IMR-90 (cell line): ENCODE data around the gene LYRM4. TPM values are rescaled to one million over a fixed set of nuclear protein-coding genes. Genes with fewer than 3 reads are reported as not detected.
A peak's percentile ranks its signal among the peaks of the same experiment; 100 is the strongest.

ENCODE experiments used
- ATAC-seq: fragments of 200-7000 bp; cut with Tn5 transposase; 2 replicates; pipeline ENCODE4 v1.9.1; 2020; ENCODE audit warnings: low read depth, mild to moderate bottlenecking, moderate library complexity
- BruUV-seq: library from RNA; stranded (reverse); fragments of 400-500 nt; replicated peaks from 2 replicates; lab custom pipeline; 2021; lab: Mats Ljungman, UMichigan
- CTCF ChIA-PET: fragments of 300-600 bp; formaldehyde crosslinking; extraction: SDS; loops from one replicate; lab custom pipeline; 2021; ENCODE audit warnings: antibody characterized with exemption; lab: Yijun Ruan, JAX
- POLR2A ChIA-PET: fragments of 300-600 bp; sonication (Branson Sonifier 250); formaldehyde crosslinking; loops from one replicate; lab custom pipeline; 2022; ENCODE audit warnings: antibody characterized with exemption; ENCODE audit not compliant: unreplicated experiment; lab: Charles Lee
- DNase-seq: peaks from one replicate; pipeline ENCODE4 v3.0.0; 2013
- H2AFZ ChIP-seq: replicated peaks from 2 replicates; pipeline ENCODE3; 2013; ENCODE audit warnings: low read length, mild to moderate bottlenecking; ENCODE audit not compliant: poor library complexity
- H2AK5ac ChIP-seq: 2 replicates; pipeline ENCODE4 v1.6.1; 2013; ENCODE audit warnings: low read depth, low read length, inconsistent platforms
- H2AK9ac ChIP-seq: replicated peaks from 2 replicates; pipeline ENCODE3; 2013; ENCODE audit warnings: mild to moderate bottlenecking, low read depth, low read length, moderate library complexity; ENCODE audit not compliant: poor library complexity
- H2BK120ac ChIP-seq: 2 replicates; pipeline ENCODE4 v1.6.1; 2013; ENCODE audit warnings: low read depth, low read length, inconsistent platforms
- H2BK15ac ChIP-seq: 3 replicates; pipeline ENCODE4 v1.6.1; 2013; ENCODE audit warnings: low read depth, low read length, inconsistent platforms
- H2BK20ac ChIP-seq: 2 replicates; pipeline ENCODE4 v1.6.1; 2013; ENCODE audit warnings: low read depth, mild to moderate bottlenecking, inconsistent platforms, low read length, moderate library complexity
- H2BK5ac ChIP-seq: 2 replicates; pipeline ENCODE4 v1.6.1; 2013; ENCODE audit warnings: mild to moderate bottlenecking, low read depth, low read length, inconsistent platforms; ENCODE audit not compliant: poor library complexity, severe bottlenecking
- H3K14ac ChIP-seq: replicated peaks from 2 replicates; pipeline ENCODE4 v1.6.1; 2013; ENCODE audit warnings: low read depth, low read length, inconsistent platforms
- H3K18ac ChIP-seq: 2 replicates; pipeline ENCODE4 v1.6.1; 2013; ENCODE audit warnings: low read depth, low read length, control low read depth
- H3K23ac ChIP-seq: 2 replicates; pipeline ENCODE4 v1.6.1; 2013; ENCODE audit warnings: low read depth, low read length, inconsistent platforms
- H3K27ac ChIP-seq: 2 replicates; pipeline ENCODE4 v1.5.1; 2013; ENCODE audit warnings: mild to moderate bottlenecking, control low read depth, low read length; ENCODE audit not compliant: insufficient read depth
- H3K27me3 ChIP-seq: 2 replicates; pipeline ENCODE4 v1.6.1; 2013; ENCODE audit warnings: low read length; ENCODE audit not compliant: control insufficient read depth, insufficient read depth
- H3K36me3 ChIP-seq: 2 replicates; pipeline ENCODE4 v1.6.1; 2013; ENCODE audit warnings: low read length, mixed read lengths; ENCODE audit not compliant: control insufficient read depth, insufficient read depth
- H3K4ac ChIP-seq: 2 replicates; pipeline ENCODE4 v1.6.1; 2013; ENCODE audit warnings: low read depth, low read length, inconsistent platforms
- H3K4me1 ChIP-seq: 2 replicates; pipeline ENCODE4 v1.6.1; 2013; ENCODE audit warnings: low read length, mixed read lengths; ENCODE audit not compliant: control insufficient read depth, insufficient read depth
- H3K4me2 ChIP-seq: 2 replicates; pipeline ENCODE4 v1.6.1; 2013; ENCODE audit warnings: low read depth, mild to moderate bottlenecking, control low read depth, low read length, moderate library complexity
- H3K4me3 ChIP-seq: 2 replicates; pipeline ENCODE4 v1.5.1; 2013; ENCODE audit warnings: low read depth, mild to moderate bottlenecking, control low read depth, low read length, moderate library complexity; ENCODE audit not compliant: insufficient read depth
- H3K56ac ChIP-seq: 2 replicates; pipeline ENCODE4 v1.6.1; 2013; ENCODE audit warnings: low read length, inconsistent platforms; ENCODE audit not compliant: insufficient read depth; ENCODE audit errors: extremely low read depth
- H3K79me1 ChIP-seq, 2 experiments: 2 replicates each; pipeline ENCODE4 v1.6.1; 2013; ENCODE audit warnings: low read length in 2 of 2, inconsistent platforms in 1 of 2, low read depth in 1 of 2
- H3K9ac ChIP-seq: 2 replicates; pipeline ENCODE4 v1.6.1; 2013; ENCODE audit warnings: low read depth, low read length, control low read depth
- H3K9me1 ChIP-seq: 2 replicates; pipeline ENCODE4 v1.6.1; 2013; ENCODE audit warnings: low read length, inconsistent platforms; ENCODE audit not compliant: insufficient read depth
- H3K9me3 ChIP-seq: 2 replicates; pipeline ENCODE4 v1.6.1; 2013; ENCODE audit warnings: low read length; ENCODE audit not compliant: control insufficient read depth, insufficient read depth
- H4K20me1 ChIP-seq: 2 replicates; pipeline ENCODE4 v1.6.1; 2013; ENCODE audit warnings: low read length, inconsistent platforms; ENCODE audit not compliant: insufficient read depth
- H4K5ac ChIP-seq: 2 replicates; pipeline ENCODE4 v1.6.1; 2013; ENCODE audit warnings: mild to moderate bottlenecking, low read depth, low read length, control low read depth
- H4K8ac ChIP-seq, 2 experiments: 2 replicates each; pipeline ENCODE4 v1.6.1; 2013; ENCODE audit warnings: low read depth in 2 of 2, low read length in 2 of 2, control low read depth in 1 of 2, inconsistent platforms in 1 of 2
- H4K91ac ChIP-seq: 2 replicates; pipeline ENCODE4 v1.6.1; 2013; ENCODE audit warnings: low read depth, low read length, inconsistent platforms; ENCODE audit not compliant: insufficient read depth
- BHLHE40 ChIP-seq: fragments of 150-350 bp; IDR thresholded peaks from 2 replicates; pipeline ENCODE4 v1.6.1; 2016; ENCODE audit warnings: mild to moderate bottlenecking, low read depth, low read length
- CEBPB ChIP-seq: IDR thresholded peaks from 2 replicates; pipeline ENCODE4 v1.6.1; 2012; ENCODE audit warnings: low read depth, low read length, improper control_type of control experiment
- CHD1 ChIP-seq: IDR thresholded peaks from 2 replicates; pipeline ENCODE4 v1.6.1; 2012; ENCODE audit warnings: low read depth, low read length, improper control_type of control experiment
- CTCF ChIP-seq: conservative IDR thresholded peaks from 2 replicates; pipeline ENCODE4 v1.5.1; 2012; ENCODE audit warnings: mild to moderate bottlenecking, low read depth, low read length, improper control_type of control experiment
- ELK1 ChIP-seq: fragments of 150-350 bp; IDR thresholded peaks from 2 replicates; pipeline ENCODE4 v1.6.1; 2016; ENCODE audit warnings: low read depth, mild to moderate bottlenecking, low read length, moderate library complexity, borderline replicate concordance
- FOS ChIP-seq: fragments of 150-350 bp; IDR thresholded peaks from 2 replicates; pipeline ENCODE4 v1.6.1; 2016; ENCODE audit warnings: low read depth, low read length
- MAFK ChIP-seq: IDR thresholded peaks from 2 replicates; pipeline ENCODE4 v1.6.1; 2012; ENCODE audit warnings: low read depth, low read length, improper control_type of control experiment
- MXI1 ChIP-seq: IDR thresholded peaks from 2 replicates; pipeline ENCODE4 v1.6.1; 2012; ENCODE audit warnings: low read depth, mild to moderate bottlenecking, low read length, moderate library complexity, borderline replicate concordance
- NFE2L2 ChIP-seq: fragments of 150-350 bp; IDR thresholded peaks from 2 replicates; pipeline ENCODE4 v1.6.1; 2016; ENCODE audit warnings: low read depth, mild to moderate bottlenecking, low read length
- RAD21 ChIP-seq: IDR thresholded peaks from 2 replicates; pipeline ENCODE4 v1.6.1; 2012; ENCODE audit warnings: low read length, improper control_type of control experiment
- RCOR1 ChIP-seq: IDR thresholded peaks from 2 replicates; pipeline ENCODE4 v1.6.1; 2012; ENCODE audit warnings: mild to moderate bottlenecking, low read length, improper control_type of control experiment; ENCODE audit not compliant: insufficient replicate concordance
- RFX5 ChIP-seq: IDR thresholded peaks from 2 replicates; pipeline ENCODE4 v1.8.0; 2012; ENCODE audit warnings: low read depth, mild to moderate bottlenecking, low read length, moderate library complexity
- SMC3 ChIP-seq: fragments of 150-350 bp; IDR thresholded peaks from 2 replicates; pipeline ENCODE4 v1.6.1; 2016; ENCODE audit warnings: low read depth, mild to moderate bottlenecking, antibody characterized with exemption, low read length, moderate library complexity
- USF2 ChIP-seq: fragments of 150-350 bp; IDR thresholded peaks from 2 replicates; pipeline ENCODE4 v1.6.1; 2017; ENCODE audit warnings: mild to moderate bottlenecking, antibody characterized with exemption, low read length, low read depth
- WGBS, 2 experiments: methylation state at CpG; one replicate each; pipeline versions ENCODE4 v1.1.5 to v1.1.7; 2013; ENCODE audit warnings: missing lambda C conversion rate in 2 of 2; ENCODE audit not compliant: insufficient read length in 1 of 2; ENCODE audit errors: extremely low coverage in 2 of 2; 5-methylcytosine and 5-hydroxymethylcytosine counted together
- dilution Hi-C: fragments of 300-500 bp; cut with HindIII; formaldehyde crosslinking; loops from one replicate; pipeline ENCODE4 v1.14.3; 2018; ENCODE audit warnings: low sequenced_read_pairs; ENCODE audit not compliant: unreplicated experiment
- in situ Hi-C: fragments of 300-500 bp; cut with MboI; formaldehyde crosslinking; loops from 3 replicates; pipeline ENCODE4 v1.14.3; 2019; ENCODE audit warnings: low sequenced_read_pairs, inconsistent platforms, mixed read lengths
- intact Hi-C: fragments of 100-400 bp; cut with micrococcal nuclease; formaldehyde crosslinking; loops from 2 replicates; pipeline ENCODE4 v1.10.0; 2022
- polyA plus RNA-seq, 3 experiments: library from polyadenylated mRNA; depleted of rRNA; stranded (reverse); fragments of >200 nt; gene quantifications; 2 replicates each; pipeline ENCODE4 v1.2.3, GENCODE V29; 2012; ENCODE audit warnings: low replicate concordance in 1 of 3
- total RNA-seq: library from RNA; depleted of rRNA; stranded (reverse); fragments of >200 nt; gene quantifications from 2 replicates; pipeline ENCODE4 v1.2.3, GENCODE V29; 2012

Gene LYRM4
- total and polyA plus RNA-seq, 2 of the 4 experiments (the other 2 are of a cell fraction): 11.5 to 26.6 TPM

DNA sequence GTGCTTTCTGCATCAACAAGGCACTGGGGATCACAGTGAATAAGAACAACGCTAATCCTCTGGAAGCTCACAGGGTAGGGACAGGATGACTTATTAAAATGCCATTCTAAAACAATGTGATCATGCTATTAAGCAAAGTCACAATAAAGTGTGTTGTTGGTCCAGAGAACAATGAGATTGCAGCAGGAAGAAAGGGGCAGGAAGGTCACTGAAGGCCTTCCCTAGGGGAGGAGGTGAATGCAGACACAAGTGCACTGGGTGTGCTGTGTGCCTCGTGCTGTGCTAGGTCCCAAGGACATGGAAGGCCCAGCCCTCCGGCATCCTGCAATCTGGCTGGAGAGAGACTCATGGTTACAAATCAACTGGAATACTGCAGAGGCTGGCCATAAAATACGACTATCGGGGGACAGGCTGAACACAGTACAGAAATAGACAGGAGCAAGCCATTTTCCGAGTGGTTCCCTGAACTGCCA, 55.7 kb downstream of the LYRM4 start:
- Histone ChIP-seq H4K8ac (no peak overlapping the region), H2BK120ac (no peak overlapping the region), H3K79me1 (peaks cover 0 to 8% of the 10 kb centered on the region in 2 experiments; a peak in 1 of 4 replicates), H3K18ac (no peak overlapping the region), H3K4me1 (peaks cover 10% of the 10 kb centered on the region), H4K91ac (no peak overlapping the region), H3K27ac (no peak overlapping the region), H2BK15ac (no peak overlapping the region), H3K4ac (no peak overlapping the region), H4K5ac (no peak overlapping the region), H2BK5ac (no peak overlapping the region), H3K4me2 (no peak overlapping the region), H3K56ac (no peak overlapping the region), H2AFZ (no peak overlapping the region), H3K14ac (peak overlapping the region; percentile 4; the same call in 1 of the 2 replicates), H3K27me3 (no peaks in the 10 kb centered on the region), H3K4me3 (no peak overlapping the region), H4K20me1 (no peaks in the 10 kb centered on the region), H3K36me3 (no peaks in the 10 kb centered on the region), H3K9ac (no peak overlapping the region), H2AK9ac (no peak overlapping the region), H3K9me1 (peaks cover 14% of the 10 kb centered on the region), H3K23ac (no peak overlapping the region; the same call in 1 of the 2 replicates), H2BK20ac (no peak overlapping the region), H2AK5ac (no peak overlapping the region; the same call in 1 of the 2 replicates), H3K9me3 (no peaks in the 10 kb centered on the region)
- TF ChIP-seq RFX5: no peak
- TF ChIP-seq MXI1: no peak
- no peak for TF ChIP-seq CTCF
- TF ChIP-seq CHD1: no peak
- TF ChIP-seq RCOR1: no peak
- no peak for TF ChIP-seq SMC3
- TF ChIP-seq CEBPB: no peak
- TF ChIP-seq RAD21: no peak
- no peak for TF ChIP-seq USF2
- no peak for TF ChIP-seq ELK1
- no peak for TF ChIP-seq FOS
- no peak for TF ChIP-seq MAFK
- no peak for TF ChIP-seq BHLHE40
- TF ChIP-seq NFE2L2: no peak
- dilution Hi-C loops: no loop called here
- no TSS peak for BruUV-seq
- POLR2A ChIA-PET: no interaction called here
- CTCF ChIA-PET: interaction anchor here (1.1 to 1.2 kb wide), 2 partner anchors 10 to 11 kb away, joined by 4 to 9 read pairs; no protein-coding TSS in a partner anchor
- intact Hi-C loops: loop anchor here (5.0 kb wide), 1 partner anchor 48 kb away; no protein-coding TSS in a partner anchor
- in situ Hi-C loops: loop anchor here (25.0 kb wide), 1 partner anchor 1332 kb away; no protein-coding TSS in a partner anchor
- no peak for ATAC-seq
- 75% methylated on average over 2 of the region's 6 CpGs; no CpG with 5 or more reads in 1 of the 2 experiments for WGBS, 2 experiments
- no peak for DNase-seq
